K562 (cell line): ENCODE measurements around the gene NEMF. TPM values are rescaled to one million over a fixed set of nuclear protein-coding genes. Genes with fewer than 3 reads are reported as not detected.
A peak's percentile ranks its signal among the peaks of the same experiment; 100 is the strongest.

ENCODE experiments used
- CBX8 ChIP-seq: fragments of 200-600 bp; sonication (generic); IDR thresholded peaks from 2 replicates; pipeline ENCODE4 v1.6.1; 2012; ENCODE audit warnings: borderline replicate concordance, mixed run types, low read depth, mild to moderate bottlenecking, moderate library complexity, mixed read lengths, low read length, control low read depth, inconsistent platforms; ENCODE audit not compliant: poor library complexity, severe bottlenecking; ENCODE audit errors: extremely low read depth
- MYBL2 ChIP-seq, 2 experiments: fragments of 450-650 bp in 1 of 2; sonication (generic) in 1 of 2; formaldehyde crosslinking in 1 of 2; IDR thresholded peaks; 2 replicates each; pipeline versions ENCODE4 v1.6.1 to v1.8.1; 2017 to 2022; ENCODE audit warnings: borderline replicate concordance in 1 of 2, inconsistent platforms in 1 of 2, low read depth in 1 of 2, mild to moderate bottlenecking in 1 of 2, missing genetic modification reagents in 1 of 2, moderate library complexity in 1 of 2
- NFE2L1 ChIP-seq: fragments of 450-650 bp; IDR thresholded peaks from 2 replicates; pipeline ENCODE4 v1.6.1; 2016; ENCODE audit warnings: missing genetic modification characterization, low read depth, mild to moderate bottlenecking, missing compliant biosample characterization, moderate library complexity, borderline replicate concordance
- PML ChIP-seq: IDR thresholded peaks from 2 replicates; pipeline ENCODE4 v1.6.1; 2012; ENCODE audit warnings: low read length, inconsistent platforms
- YBX1 ChIP-seq: fragments of 450-650 bp; IDR thresholded peaks from 2 replicates; pipeline ENCODE4 v1.7.1; 2016; ENCODE audit warnings: mild to moderate bottlenecking
- ZNF408 ChIP-seq: fragments of 250-450 bp; sonication (Bioruptor Pico); IDR thresholded peaks from 2 replicates; pipeline ENCODE4 v1.4.0; 2020; ENCODE audit warnings: low read depth, mild to moderate bottlenecking, moderate library complexity
- ZNF717 ChIP-seq: fragments of 250-450 bp; sonication (Bioruptor Pico); IDR thresholded peaks from 2 replicates; pipeline ENCODE4 v1.5.0; 2021
- polyA plus RNA-seq, 8 experiments: library from polyadenylated mRNA; depleted of rRNA in 4 of 8; stranded (reverse) in 5 of 8; unstranded in 3 of 8; fragments of >200 nt; fragmentation: Nextera tagmentation in 2 of 8; fragmentation: Illumina TruSeq in 1 of 8; extraction: Ambion mirVana in 2 of 8; extraction: Trizol in 1 of 8; gene quantifications; 2 replicates each; pipeline versions ENCODE4 v1.2.1 to v1.2.3, GENCODE V29; 2011 to 2014; ENCODE audit warnings: inconsistent platforms in 1 of 8, missing spikeins in 1 of 8
- total RNA-seq, 7 experiments: library from RNA; depleted of rRNA in 6 of 7; stranded (reverse); fragments of >200 nt in 6 of 7; fragmentation: Illumina TruSeq in 2 of 7; extraction: Trizol in 2 of 7; gene quantifications; 2 replicates each; pipeline versions ENCODE4 v1.2.1 to v1.2.3, GENCODE V29; 2011 to 2021; ENCODE audit warnings: low replicate concordance in 1 of 7
- TF ChIP-seq, protein P1 (sequence below): IDR thresholded peaks from 2 replicates; pipeline ENCODE4 v1.6.1; 2016; ENCODE audit warnings: missing genetic modification characterization, missing compliant biosample characterization
- TF ChIP-seq, protein P2 (sequence below): fragments of 450-650 bp; IDR thresholded peaks from 2 replicates; pipeline ENCODE4 v1.6.1; 2017; ENCODE audit warnings: antibody characterized with exemption
- TF ChIP-seq, protein P3 (sequence below): fragments of 450-650 bp; IDR thresholded peaks from 2 replicates; pipeline ENCODE4 v1.6.1; 2017; ENCODE audit warnings: mild to moderate bottlenecking, moderate library complexity
- TF ChIP-seq, protein P4 (sequence below): fragments of 450-650 bp; conservative IDR thresholded peaks from 2 replicates; pipeline ENCODE4 v1.6.1; 2016; ENCODE audit warnings: missing genetic modification characterization, low read depth, mild to moderate bottlenecking, control low read depth, missing compliant biosample characterization
- TF ChIP-seq, protein P5 (sequence below): sonication (generic); formaldehyde crosslinking; IDR thresholded peaks from 2 replicates; pipeline ENCODE4 v1.8.0; 2022; ENCODE audit warnings: mild to moderate bottlenecking, missing genetic modification reagents
- TF ChIP-seq, protein P6 (sequence below): fragments of 450-650 bp; formaldehyde crosslinking; IDR thresholded peaks from 2 replicates; pipeline ENCODE4 v1.4.0; 2020; ENCODE audit warnings: mild to moderate bottlenecking, moderate library complexity

The NEMF gene
- total and polyA plus RNA-seq, 9 of the 15 experiments (the other 6 are each of a cell fraction or from before 2014, with no cell fraction given), result 38.8 to 94.4 (median 61.0) TPM

DNA sequence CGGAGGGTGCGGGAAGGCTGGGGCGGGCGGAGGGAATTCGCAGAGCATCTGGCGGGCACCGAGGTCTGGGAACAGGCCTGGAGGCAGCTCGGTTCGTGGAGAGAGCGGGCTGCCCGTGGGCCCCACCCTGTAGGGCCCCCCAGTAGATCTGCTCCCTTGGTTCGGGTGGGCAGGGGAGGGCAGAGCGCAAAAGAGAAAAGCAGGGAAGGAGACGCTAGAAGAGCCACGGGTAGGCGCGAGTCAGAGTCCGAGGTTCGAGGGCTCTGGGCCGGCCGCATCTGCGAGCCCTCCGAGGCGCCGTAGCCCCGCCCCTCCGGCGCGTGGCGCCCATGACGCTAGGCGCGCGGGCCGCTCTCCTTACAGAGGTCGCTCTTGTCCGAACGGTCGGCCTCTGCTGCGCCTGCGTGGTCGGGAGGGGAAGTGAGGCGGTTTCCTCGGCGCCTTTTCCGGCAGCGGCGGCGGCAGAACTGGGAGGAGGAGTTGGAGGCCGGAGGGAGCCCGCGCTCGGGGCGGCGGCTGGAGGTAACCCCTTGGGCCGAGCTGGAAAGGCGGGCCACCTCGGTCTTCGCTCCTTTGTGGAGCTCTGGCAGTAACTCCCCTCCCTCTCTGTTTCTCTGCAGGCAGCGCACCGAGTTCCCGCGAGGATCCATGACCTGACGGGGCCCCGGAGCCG, 40.2 kb upstream of the NEMF start, which contains the start of gene ARF6 (continued):
- TF ChIP-seq, protein P1, sequence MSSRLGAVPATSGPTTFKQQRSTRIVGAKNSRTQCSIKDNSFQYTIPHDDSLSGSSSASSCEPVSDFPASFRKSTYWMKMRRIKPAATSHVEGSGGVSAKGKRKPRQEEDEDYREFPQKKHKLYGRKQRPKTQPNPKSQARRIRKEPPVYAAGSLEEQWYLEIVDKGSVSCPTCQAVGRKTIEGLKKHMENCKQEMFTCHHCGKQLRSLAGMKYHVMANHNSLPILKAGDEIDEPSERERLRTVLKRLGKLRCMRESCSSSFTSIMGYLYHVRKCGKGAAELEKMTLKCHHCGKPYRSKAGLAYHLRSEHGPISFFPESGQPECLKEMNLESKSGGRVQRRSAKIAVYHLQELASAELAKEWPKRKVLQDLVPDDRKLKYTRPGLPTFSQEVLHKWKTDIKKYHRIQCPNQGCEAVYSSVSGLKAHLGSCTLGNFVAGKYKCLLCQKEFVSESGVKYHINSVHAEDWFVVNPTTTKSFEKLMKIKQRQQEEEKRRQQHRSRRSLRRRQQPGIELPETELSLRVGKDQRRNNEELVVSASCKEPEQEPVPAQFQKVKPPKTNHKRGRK (tag), result no peak
- TF ChIP-seq, protein P2, sequence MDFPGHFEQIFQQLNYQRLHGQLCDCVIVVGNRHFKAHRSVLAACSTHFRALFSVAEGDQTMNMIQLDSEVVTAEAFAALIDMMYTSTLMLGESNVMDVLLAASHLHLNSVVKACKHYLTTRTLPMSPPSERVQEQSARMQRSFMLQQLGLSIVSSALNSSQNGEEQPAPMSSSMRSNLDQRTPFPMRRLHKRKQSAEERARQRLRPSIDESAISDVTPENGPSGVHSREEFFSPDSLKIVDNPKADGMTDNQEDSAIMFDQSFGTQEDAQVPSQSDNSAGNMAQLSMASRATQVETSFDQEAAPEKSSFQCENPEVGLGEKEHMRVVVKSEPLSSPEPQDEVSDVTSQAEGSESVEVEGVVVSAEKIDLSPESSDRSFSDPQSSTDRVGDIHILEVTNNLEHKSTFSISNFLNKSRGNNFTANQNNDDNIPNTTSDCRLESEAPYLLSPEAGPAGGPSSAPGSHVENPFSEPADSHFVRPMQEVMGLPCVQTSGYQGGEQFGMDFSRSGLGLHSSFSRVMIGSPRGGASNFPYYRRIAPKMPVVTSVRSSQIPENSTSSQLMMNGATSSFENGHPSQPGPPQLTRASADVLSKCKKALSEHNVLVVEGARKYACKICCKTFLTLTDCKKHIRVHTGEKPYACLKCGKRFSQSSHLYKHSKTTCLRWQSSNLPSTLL, result no peak
- TF ChIP-seq PML (peak; percentile 54), MYBL2 (IDR thresholded peaks at IDR 0.05; ENCODE audit: low read depth) (no peak; the same call in 1 of the 2 replicates), MYBL2 (CRISPR knock-in tag; IDR thresholded peaks at IDR 0.05; ENCODE audit: borderline replicate concordance) (no peak), ZNF408 (no peak), NFE2L1 (no peak), ZNF717 (CRISPR knock-in tag) (no peak), YBX1 (no peak), CBX8 (no peak)
- TF ChIP-seq, protein P3, sequence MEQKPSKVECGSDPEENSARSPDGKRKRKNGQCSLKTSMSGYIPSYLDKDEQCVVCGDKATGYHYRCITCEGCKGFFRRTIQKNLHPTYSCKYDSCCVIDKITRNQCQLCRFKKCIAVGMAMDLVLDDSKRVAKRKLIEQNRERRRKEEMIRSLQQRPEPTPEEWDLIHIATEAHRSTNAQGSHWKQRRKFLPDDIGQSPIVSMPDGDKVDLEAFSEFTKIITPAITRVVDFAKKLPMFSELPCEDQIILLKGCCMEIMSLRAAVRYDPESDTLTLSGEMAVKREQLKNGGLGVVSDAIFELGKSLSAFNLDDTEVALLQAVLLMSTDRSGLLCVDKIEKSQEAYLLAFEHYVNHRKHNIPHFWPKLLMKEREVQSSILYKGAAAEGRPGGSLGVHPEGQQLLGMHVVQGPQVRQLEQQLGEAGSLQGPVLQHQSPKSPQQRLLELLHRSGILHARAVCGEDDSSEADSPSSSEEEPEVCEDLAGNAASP, result no peak
- TF ChIP-seq, protein P4, sequence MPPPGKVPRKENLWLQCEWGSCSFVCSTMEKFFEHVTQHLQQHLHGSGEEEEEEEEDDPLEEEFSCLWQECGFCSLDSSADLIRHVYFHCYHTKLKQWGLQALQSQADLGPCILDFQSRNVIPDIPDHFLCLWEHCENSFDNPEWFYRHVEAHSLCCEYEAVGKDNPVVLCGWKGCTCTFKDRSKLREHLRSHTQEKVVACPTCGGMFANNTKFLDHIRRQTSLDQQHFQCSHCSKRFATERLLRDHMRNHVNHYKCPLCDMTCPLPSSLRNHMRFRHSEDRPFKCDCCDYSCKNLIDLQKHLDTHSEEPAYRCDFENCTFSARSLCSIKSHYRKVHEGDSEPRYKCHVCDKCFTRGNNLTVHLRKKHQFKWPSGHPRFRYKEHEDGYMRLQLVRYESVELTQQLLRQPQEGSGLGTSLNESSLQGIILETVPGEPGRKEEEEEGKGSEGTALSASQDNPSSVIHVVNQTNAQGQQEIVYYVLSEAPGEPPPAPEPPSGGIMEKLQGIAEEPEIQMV, result no peak
- TF ChIP-seq, protein P5, sequence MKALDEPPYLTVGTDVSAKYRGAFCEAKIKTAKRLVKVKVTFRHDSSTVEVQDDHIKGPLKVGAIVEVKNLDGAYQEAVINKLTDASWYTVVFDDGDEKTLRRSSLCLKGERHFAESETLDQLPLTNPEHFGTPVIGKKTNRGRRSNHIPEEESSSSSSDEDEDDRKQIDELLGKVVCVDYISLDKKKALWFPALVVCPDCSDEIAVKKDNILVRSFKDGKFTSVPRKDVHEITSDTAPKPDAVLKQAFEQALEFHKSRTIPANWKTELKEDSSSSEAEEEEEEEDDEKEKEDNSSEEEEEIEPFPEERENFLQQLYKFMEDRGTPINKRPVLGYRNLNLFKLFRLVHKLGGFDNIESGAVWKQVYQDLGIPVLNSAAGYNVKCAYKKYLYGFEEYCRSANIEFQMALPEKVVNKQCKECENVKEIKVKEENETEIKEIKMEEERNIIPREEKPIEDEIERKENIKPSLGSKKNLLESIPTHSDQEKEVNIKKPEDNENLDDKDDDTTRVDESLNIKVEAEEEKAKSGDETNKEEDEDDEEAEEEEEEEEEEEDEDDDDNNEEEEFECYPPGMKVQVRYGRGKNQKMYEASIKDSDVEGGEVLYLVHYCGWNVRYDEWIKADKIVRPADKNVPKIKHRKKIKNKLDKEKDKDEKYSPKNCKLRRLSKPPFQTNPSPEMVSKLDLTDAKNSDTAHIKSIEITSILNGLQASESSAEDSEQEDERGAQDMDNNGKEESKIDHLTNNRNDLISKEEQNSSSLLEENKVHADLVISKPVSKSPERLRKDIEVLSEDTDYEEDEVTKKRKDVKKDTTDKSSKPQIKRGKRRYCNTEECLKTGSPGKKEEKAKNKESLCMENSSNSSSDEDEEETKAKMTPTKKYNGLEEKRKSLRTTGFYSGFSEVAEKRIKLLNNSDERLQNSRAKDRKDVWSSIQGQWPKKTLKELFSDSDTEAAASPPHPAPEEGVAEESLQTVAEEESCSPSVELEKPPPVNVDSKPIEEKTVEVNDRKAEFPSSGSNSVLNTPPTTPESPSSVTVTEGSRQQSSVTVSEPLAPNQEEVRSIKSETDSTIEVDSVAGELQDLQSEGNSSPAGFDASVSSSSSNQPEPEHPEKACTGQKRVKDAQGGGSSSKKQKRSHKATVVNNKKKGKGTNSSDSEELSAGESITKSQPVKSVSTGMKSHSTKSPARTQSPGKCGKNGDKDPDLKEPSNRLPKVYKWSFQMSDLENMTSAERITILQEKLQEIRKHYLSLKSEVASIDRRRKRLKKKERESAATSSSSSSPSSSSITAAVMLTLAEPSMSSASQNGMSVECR (CRISPR knock-in tag), result no peak
- TF ChIP-seq, protein P6, sequence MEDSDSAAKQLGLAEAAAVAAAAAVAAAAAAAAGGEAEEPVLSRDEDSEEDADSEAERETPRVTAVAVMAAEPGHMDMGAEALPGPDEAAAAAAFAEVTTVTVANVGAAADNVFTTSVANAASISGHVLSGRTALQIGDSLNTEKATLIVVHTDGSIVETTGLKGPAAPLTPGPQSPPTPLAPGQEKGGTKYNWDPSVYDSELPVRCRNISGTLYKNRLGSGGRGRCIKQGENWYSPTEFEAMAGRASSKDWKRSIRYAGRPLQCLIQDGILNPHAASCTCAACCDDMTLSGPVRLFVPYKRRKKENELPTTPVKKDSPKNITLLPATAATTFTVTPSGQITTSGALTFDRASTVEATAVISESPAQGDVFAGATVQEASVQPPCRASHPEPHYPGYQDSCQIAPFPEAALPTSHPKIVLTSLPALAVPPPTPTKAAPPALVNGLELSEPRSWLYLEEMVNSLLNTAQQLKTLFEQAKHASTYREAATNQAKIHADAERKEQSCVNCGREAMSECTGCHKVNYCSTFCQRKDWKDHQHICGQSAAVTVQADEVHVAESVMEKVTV, result no peak
